T-helper 2 cell treated with Interferon-gamma antibody and Interleukin-4, amounts not matched to agents 5 μg/mL and 100 μg/mL, for 36 hours (primary cell): Measurements from ENCODE around the gene RFX5.
"Not testable (repeated sequence)": the region's sequence is repeated elsewhere in the genome, so short reads cannot be mapped to it uniquely, and the experiment has no call there.

Experiments used
- DNase-seq: peaks from one replicate; pipeline ENCODE4 v3.0.0; 2021; ENCODE audit warnings: low spot score
- H3K27ac Mint-ChIP-seq: one replicate; pipeline ENCODE4 v1.8.0; 2021; ENCODE audit warnings: mild to moderate bottlenecking, mixed read lengths
- H3K27me3 Mint-ChIP-seq: one replicate; pipeline ENCODE4 v1.8.0; 2021; ENCODE audit warnings: low read depth, mixed read lengths
- H3K36me3 Mint-ChIP-seq: one replicate; pipeline ENCODE4 v1.8.0; 2021; ENCODE audit warnings: low read depth, mixed read lengths
- H3K4me1 Mint-ChIP-seq: one replicate; pipeline ENCODE4 v1.8.0; 2021; ENCODE audit warnings: low read depth, mixed read lengths
- H3K4me3 Mint-ChIP-seq: one replicate; pipeline ENCODE4 v1.8.0; 2022; ENCODE audit warnings: mild to moderate bottlenecking, moderate library complexity, mixed read lengths
- H3K9me3 Mint-ChIP-seq: one replicate; pipeline ENCODE4 v1.8.0; 2021; ENCODE audit warnings: mixed read lengths

The RFX5 gene

GRCh38 chr1:151346769-151347522 lies at the start of gene RFX5:
TSS of gene RFX5 (minus strand) at chr1:151347252. CDS start at chr1:151346320, 932 bp downstream.
- peaks cover 35% of the 10 kb centered on the region for H3K36me3 Mint-ChIP-seq
- peaks cover 8% of the 10 kb centered on the region for H3K9me3 Mint-ChIP-seq
- peaks cover 24% of the 10 kb centered on the region for H3K4me1 Mint-ChIP-seq
- peak within 1 kb of the TSS; percentile 93 for H3K4me3 Mint-ChIP-seq
- H3K27ac Mint-ChIP-seq: peak within 1 kb of the TSS; percentile 98
- DNase-seq: peak; percentile 95
- no peaks in the 10 kb centered on the region for H3K27me3 Mint-ChIP-seq

GRCh38 chr1:151396265-151396664 lies 49.2 kb upstream of the RFX5 start:
- peaks cover 15% of the 10 kb centered on the region for H3K4me1 Mint-ChIP-seq
- peaks cover 26% of the 10 kb centered on the region for H3K27me3 Mint-ChIP-seq
- H3K4me3 Mint-ChIP-seq, H3K9me3 Mint-ChIP-seq, H3K27ac Mint-ChIP-seq, DNase-seq: not testable (repeated sequence)
- H3K36me3 Mint-ChIP-seq: peaks cover 20% of the 10 kb centered on the region

GRCh38 chr1:151393583-151393982 lies 46.5 kb upstream of the RFX5 start:
- H3K27ac Mint-ChIP-seq: no peak overlapping the region
- no peaks in the 10 kb centered on the region for H3K36me3 Mint-ChIP-seq
- H3K9me3 Mint-ChIP-seq: no peaks in the 10 kb centered on the region
- DNase-seq: no peak
- peaks cover 26% of the 10 kb centered on the region for H3K27me3 Mint-ChIP-seq
- no peaks in the 10 kb centered on the region for H3K4me1 Mint-ChIP-seq
- H3K4me3 Mint-ChIP-seq: no peak overlapping the region

- no peaks in the 10 kb centered on the region for H3K36me3 Mint-ChIP-seq
- H3K9me3 Mint-ChIP-seq: no peaks in the 10 kb centered on the region
- peaks cover 23% of the 10 kb centered on the region for H3K27me3 Mint-ChIP-seq
- H3K4me1 Mint-ChIP-seq: peaks cover 5% of the 10 kb centered on the region
- DNase-seq: no peak
- no peak overlapping the region for H3K4me3 Mint-ChIP-seq
- no peak overlapping the region for H3K27ac Mint-ChIP-seq
Observed at GRCh38 chr1:151391079-151391563, 44.1 kb upstream of the RFX5 start.

- H3K27ac Mint-ChIP-seq, H3K36me3 Mint-ChIP-seq: not testable (repeated sequence)
Observed at GRCh38 chr1:151390221-151391078, 43.4 kb upstream of the RFX5 start.

GRCh38 chr1:151386002-151386401 lies 39.0 kb upstream of the RFX5 start:
- Mint-ChIP-seq H3K9me3 (no peaks in the 10 kb centered on the region), H3K4me3 (no peak overlapping the region), H3K36me3 (no peaks in the 10 kb centered on the region), H3K27me3 (no peaks in the 10 kb centered on the region), H3K27ac (no peak overlapping the region), H3K4me1 (peaks cover 5% of the 10 kb centered on the region)
- DNase-seq: no peak

More at GRCh38 chr1:151390221-151391078, 43.4 kb upstream of the RFX5 start:
- not testable (repeated sequence) for H3K9me3 Mint-ChIP-seq, H3K4me1 Mint-ChIP-seq, H3K4me3 Mint-ChIP-seq, DNase-seq
- peaks cover 23% of the 10 kb centered on the region for H3K27me3 Mint-ChIP-seq

GRCh38 chr1:151384584-151384983 lies 37.5 kb upstream of the RFX5 start:
- no peaks in the 10 kb centered on the region for H3K9me3 Mint-ChIP-seq
- H3K27me3 Mint-ChIP-seq: no peaks in the 10 kb centered on the region
- no peaks in the 10 kb centered on the region for H3K36me3 Mint-ChIP-seq
- no peak overlapping the region for H3K27ac Mint-ChIP-seq
- no peak for DNase-seq
- H3K4me3 Mint-ChIP-seq: no peak overlapping the region
- peaks cover 5% of the 10 kb centered on the region for H3K4me1 Mint-ChIP-seq

GRCh38 chr1:151377150-151377884 lies 30.3 kb upstream of the RFX5 start:
- Mint-ChIP-seq H3K36me3 (no peaks in the 10 kb centered on the region), H3K4me3 (no peak overlapping the region)

GRCh38 chr1:151373196-151373595 lies 26.1 kb upstream of the RFX5 start:
- DNase-seq: no peak
- H3K4me3 Mint-ChIP-seq: no peak overlapping the region
- no peaks in the 10 kb centered on the region for H3K36me3 Mint-ChIP-seq
- H3K27ac Mint-ChIP-seq: no peak overlapping the region
- H3K27me3 Mint-ChIP-seq: peaks cover 3% of the 10 kb centered on the region
- H3K9me3 Mint-ChIP-seq: no peaks in the 10 kb centered on the region
- H3K4me1 Mint-ChIP-seq: peaks cover 2% of the 10 kb centered on the region

More at GRCh38 chr1:151377150-151377884, 30.3 kb upstream of the RFX5 start:
- H3K9me3 Mint-ChIP-seq: no peaks in the 10 kb centered on the region
- no peak for DNase-seq
- H3K27ac Mint-ChIP-seq: no peak overlapping the region
- H3K4me1 Mint-ChIP-seq: peaks cover 2% of the 10 kb centered on the region
- H3K27me3 Mint-ChIP-seq: peaks cover 4% of the 10 kb centered on the region

- no peak within 1 kb of the TSS for H3K4me3 Mint-ChIP-seq
- no peaks in the 10 kb centered on the region for H3K36me3 Mint-ChIP-seq
- no peak within 1 kb of the TSS for H3K27ac Mint-ChIP-seq
- no peak for DNase-seq
- no peaks in the 10 kb centered on the region for H3K9me3 Mint-ChIP-seq
- H3K27me3 Mint-ChIP-seq: peaks cover 3% of the 10 kb centered on the region
- H3K4me1 Mint-ChIP-seq: peaks cover 2% of the 10 kb centered on the region
Observed at GRCh38 chr1:151372058-151372934, 25.2 kb upstream of the RFX5 start, which contains the start of gene SELENBP1. TSS of gene SELENBP1 (minus strand) at chr1:151372705. CDS start at chr1:151372641, 64 bp downstream.

- no peaks in the 10 kb centered on the region for H3K36me3 Mint-ChIP-seq
- H3K4me3 Mint-ChIP-seq: no peak overlapping the region
- no peaks in the 10 kb centered on the region for H3K9me3 Mint-ChIP-seq
- no peak overlapping the region for H3K27ac Mint-ChIP-seq
- peaks cover 3% of the 10 kb centered on the region for H3K27me3 Mint-ChIP-seq
- DNase-seq: no peak
- H3K4me1 Mint-ChIP-seq: peaks cover 2% of the 10 kb centered on the region
Observed at GRCh38 chr1:151371370-151372057, 24.5 kb upstream of the RFX5 start.

GRCh38 chr1:151370211-151370911 lies 23.3 kb upstream of the RFX5 start:
- no peaks in the 10 kb centered on the region for H3K9me3 Mint-ChIP-seq
- DNase-seq: no peak
- no peaks in the 10 kb centered on the region for H3K36me3 Mint-ChIP-seq
- H3K27me3 Mint-ChIP-seq: peaks cover 3% of the 10 kb centered on the region
- H3K4me3 Mint-ChIP-seq: no peak overlapping the region
- H3K4me1 Mint-ChIP-seq: peaks cover 2% of the 10 kb centered on the region
- H3K27ac Mint-ChIP-seq: no peak overlapping the region
